ENCODE data around the gene KRTAP4-5. TPM values are rescaled to one million over a fixed set of nuclear protein-coding genes. Genes with fewer than 3 reads are reported as not detected.
"Not testable (repeated sequence)": the region's sequence is repeated elsewhere in the genome, so short reads cannot be mapped to it uniquely, and the experiment has no call there.

The KRTAP4-5 gene
- total RNA-seq, 4 donors from 2014 or later = not detected

DNA sequence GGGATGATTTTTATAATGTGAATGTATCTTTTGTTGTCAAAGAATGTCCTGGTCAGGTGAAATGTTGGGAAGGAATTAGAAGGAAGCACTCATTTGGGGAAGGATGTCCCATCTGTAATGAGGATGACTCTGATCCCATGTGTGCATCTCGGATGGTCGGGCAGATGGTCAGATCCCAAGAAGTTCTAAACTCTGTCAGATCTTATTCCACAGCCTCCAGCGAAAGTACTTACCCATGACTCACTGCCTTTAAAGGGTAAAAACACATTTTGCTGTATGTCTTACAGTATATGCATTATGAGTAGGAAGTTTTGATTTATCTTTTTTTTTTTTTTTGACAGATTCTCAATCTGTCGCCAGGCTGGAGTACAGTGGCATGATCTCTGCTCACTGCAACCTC, 30.9 kb downstream of the KRTAP4-5 start:
- no peaks in the 10 kb centered on the region for H3K4me1 ChIP-seq
- DNase-seq = no peak
- H3K36me3 ChIP-seq = no peaks in the 10 kb centered on the region
- H3K27ac ChIP-seq = no peak overlapping the region
- no peaks in the 10 kb centered on the region for H3K9me3 ChIP-seq
- TF ChIP-seq, protein P1, sequence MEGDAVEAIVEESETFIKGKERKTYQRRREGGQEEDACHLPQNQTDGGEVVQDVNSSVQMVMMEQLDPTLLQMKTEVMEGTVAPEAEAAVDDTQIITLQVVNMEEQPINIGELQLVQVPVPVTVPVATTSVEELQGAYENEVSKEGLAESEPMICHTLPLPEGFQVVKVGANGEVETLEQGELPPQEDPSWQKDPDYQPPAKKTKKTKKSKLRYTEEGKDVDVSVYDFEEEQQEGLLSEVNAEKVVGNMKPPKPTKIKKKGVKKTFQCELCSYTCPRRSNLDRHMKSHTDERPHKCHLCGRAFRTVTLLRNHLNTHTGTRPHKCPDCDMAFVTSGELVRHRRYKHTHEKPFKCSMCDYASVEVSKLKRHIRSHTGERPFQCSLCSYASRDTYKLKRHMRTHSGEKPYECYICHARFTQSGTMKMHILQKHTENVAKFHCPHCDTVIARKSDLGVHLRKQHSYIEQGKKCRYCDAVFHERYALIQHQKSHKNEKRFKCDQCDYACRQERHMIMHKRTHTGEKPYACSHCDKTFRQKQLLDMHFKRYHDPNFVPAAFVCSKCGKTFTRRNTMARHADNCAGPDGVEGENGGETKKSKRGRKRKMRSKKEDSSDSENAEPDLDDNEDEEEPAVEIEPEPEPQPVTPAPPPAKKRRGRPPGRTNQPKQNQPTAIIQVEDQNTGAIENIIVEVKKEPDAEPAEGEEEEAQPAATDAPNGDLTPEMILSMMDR (IDR thresholded peaks at IDR 0.05) = no peak
- no peak for TF ChIP-seq POLR2A (IDR thresholded peaks at IDR 0.05)
- H3K4me3 ChIP-seq = no peak overlapping the region
- no peaks in the 10 kb centered on the region for H3K27me3 ChIP-seq

DNA sequence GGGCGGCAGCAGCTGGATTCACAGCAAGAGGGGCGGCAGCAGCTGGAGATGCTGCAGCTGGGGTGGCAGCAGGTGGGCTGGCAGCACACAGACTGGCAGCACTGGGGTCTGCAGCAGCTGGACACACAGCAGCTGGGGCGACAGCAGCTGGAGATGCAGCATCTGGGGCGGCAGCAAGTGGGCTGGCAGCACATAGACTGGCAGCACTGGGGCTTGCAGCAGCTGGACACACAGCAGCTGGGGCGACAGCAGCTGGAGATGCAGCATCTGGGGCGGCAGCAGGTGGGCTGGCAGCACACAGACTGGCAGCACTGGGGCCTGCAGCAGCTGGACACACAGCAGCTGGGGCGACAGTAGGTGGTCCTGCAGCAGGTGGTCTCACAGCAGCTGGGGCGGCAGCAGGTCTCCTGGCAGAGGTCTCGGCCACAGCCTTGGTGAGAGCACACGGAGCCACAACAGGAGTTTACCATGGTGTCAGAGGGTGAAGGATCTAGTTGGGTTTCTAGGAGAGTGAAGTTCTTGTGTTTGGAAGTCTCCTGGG, 31.7 kb downstream of the KRTAP4-5 start, which contains the start of gene KRTAP4-11:
Gene KRTAP4-11, minus strand, starts transcription at position 528 of the 541 bp plus-strand sequence. Its CDS starts 58 bp downstream, at position 470.
- H3K27me3 ChIP-seq, H3K36me3 ChIP-seq, H3K9me3 ChIP-seq, DNase-seq, H3K4me3 ChIP-seq, H3K4me1 ChIP-seq, H3K27ac ChIP-seq: not testable (repeated sequence)

DNA sequence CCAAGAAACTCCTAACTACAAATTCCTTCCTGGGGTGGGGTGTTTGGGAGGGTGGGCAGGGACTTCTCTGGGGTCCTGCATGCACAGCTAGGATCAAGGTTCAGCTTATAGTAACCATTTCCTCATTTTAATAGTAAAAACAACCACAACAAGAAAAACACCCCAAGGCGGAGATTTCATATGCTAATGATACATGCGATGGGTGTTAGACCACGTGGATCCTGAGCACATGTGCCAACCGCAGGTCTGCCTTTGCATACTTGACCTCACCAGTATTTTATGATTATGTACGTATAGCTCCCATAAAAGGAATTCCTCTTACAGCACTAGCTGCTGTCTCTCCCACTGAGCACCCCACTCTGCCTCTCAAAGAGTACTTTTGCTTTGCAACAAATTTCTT, 33.3 kb downstream of the KRTAP4-5 start:
- H3K27me3 ChIP-seq = no peaks in the 10 kb centered on the region
- H3K4me1 ChIP-seq = no peaks in the 10 kb centered on the region
- TF ChIP-seq, protein P1 (IDR thresholded peaks at IDR 0.05) = no peak
- no peak for TF ChIP-seq POLR2A (IDR thresholded peaks at IDR 0.05)
- H3K4me3 ChIP-seq = no peak overlapping the region
- no peaks in the 10 kb centered on the region for H3K36me3 ChIP-seq
- H3K9me3 ChIP-seq = no peaks in the 10 kb centered on the region
- peak in 1 of 3 donors; percentile 43 for DNase-seq
- no peak overlapping the region for H3K27ac ChIP-seq

DNA sequence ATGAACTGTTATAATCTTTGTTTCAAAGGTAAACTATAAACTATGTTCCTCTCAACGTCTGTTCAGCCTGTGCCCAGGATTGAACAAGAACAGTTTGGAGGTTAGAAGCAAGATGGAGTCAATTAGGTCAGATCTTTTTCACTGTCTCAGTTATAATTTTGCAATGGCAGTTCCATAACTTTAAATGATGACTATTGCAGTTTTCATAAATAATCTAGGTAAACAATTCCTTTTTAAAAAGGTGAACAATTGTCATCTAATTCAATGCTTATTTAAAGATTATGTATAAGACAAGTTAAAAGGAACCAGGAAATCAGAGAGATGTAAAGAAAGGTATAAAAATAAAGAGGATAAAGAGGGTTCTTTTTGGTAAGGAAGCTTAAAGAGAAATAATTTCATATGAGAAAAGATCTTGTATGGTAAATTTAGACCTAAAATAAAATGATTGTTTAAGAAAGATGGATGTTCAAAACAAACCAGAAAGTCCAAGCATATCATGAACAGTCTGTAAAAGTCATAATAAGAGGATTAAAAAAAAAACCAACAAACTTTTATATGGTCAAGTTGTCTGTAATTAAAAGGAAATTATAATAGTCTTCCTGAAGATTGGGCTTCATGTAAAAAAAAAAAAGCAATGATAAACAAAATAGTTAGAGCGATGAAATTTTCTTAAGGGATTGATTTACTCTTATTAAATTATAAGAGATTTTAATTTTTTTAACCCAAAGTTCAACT, 38.3 kb downstream of the KRTAP4-5 start:
- H3K27ac ChIP-seq = no peak overlapping the region
- H3K4me1 ChIP-seq = no peaks in the 10 kb centered on the region
- TF ChIP-seq, protein P1 (IDR thresholded peaks at IDR 0.05) = no peak
- TF ChIP-seq POLR2A (IDR thresholded peaks at IDR 0.05) = no peak
- DNase-seq = no peak
- no peaks in the 10 kb centered on the region for H3K36me3 ChIP-seq
- H3K27me3 ChIP-seq = no peaks in the 10 kb centered on the region
- no peak overlapping the region for H3K4me3 ChIP-seq
- H3K9me3 ChIP-seq = no peaks in the 10 kb centered on the region

DNA sequence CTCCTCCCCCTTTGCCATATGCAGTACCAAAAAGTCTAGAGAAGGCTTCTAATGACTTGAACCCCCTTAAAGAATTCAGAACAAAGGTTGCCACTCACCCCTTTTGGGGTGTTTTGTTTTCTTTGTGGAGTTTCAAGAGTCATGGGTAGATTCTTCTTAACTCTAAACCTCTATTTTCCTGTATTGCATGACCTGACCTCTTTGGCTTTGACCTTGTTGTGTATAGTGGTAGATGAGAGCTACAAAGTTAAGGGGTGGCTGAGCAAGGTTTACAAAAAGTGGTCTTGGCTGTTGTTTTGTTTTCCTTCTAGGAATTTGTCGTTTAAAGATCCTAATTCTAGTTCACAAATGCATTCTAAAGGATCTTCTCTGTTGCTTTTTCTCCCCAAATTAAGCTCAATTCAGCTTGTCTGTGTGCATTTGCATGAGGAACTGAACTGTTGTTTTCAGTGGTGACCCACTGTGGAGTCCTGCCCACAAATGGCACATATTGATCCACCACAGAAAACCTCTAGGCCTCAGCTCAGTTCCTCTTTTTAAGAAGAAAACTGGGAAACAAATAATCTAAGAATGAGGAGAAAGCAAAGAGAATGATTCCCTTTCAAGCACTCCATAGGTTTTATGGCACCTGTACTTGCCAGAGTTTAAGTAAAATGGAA, 40.8 kb downstream of the KRTAP4-5 start:
- H3K36me3 ChIP-seq, H3K27ac ChIP-seq, H3K4me1 ChIP-seq, H3K27me3 ChIP-seq, H3K4me3 ChIP-seq, H3K9me3 ChIP-seq, DNase-seq: not testable (repeated sequence)

DNA sequence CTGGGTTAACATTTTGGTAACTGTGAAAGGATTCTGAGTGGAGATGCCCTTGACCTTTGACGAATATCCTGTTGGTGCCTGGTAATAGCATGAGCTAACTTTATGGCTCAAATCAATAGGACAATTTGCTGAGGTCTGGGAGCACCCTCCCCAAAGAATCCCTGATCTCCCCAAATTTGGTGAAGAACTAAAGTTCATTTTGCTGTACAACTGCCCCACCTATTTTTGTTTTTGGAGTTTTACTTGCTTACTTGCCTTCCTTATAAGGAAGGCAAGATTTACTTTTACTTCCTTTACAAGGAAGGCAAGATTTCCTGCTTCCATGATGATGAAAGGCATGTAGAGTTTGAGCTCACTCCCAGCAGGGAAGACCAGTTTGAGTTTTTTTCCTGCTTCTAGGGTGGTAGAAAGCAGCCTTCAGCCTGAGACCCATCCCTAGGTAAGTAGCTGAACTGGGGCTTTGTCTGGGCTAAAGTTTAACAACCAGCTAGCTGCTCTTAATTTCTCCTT, 41.6 kb downstream of the KRTAP4-5 start:
- H3K9me3 ChIP-seq = no peaks in the 10 kb centered on the region
- H3K27ac ChIP-seq = no peak overlapping the region
- H3K4me1 ChIP-seq = no peaks in the 10 kb centered on the region
- TF ChIP-seq, protein P1 (IDR thresholded peaks at IDR 0.05) = no peak
- TF ChIP-seq POLR2A (IDR thresholded peaks at IDR 0.05) = no peak
- no peaks in the 10 kb centered on the region for H3K27me3 ChIP-seq
- DNase-seq = no peak
- no peak overlapping the region for H3K4me3 ChIP-seq
- H3K36me3 ChIP-seq = no peaks in the 10 kb centered on the region

DNA sequence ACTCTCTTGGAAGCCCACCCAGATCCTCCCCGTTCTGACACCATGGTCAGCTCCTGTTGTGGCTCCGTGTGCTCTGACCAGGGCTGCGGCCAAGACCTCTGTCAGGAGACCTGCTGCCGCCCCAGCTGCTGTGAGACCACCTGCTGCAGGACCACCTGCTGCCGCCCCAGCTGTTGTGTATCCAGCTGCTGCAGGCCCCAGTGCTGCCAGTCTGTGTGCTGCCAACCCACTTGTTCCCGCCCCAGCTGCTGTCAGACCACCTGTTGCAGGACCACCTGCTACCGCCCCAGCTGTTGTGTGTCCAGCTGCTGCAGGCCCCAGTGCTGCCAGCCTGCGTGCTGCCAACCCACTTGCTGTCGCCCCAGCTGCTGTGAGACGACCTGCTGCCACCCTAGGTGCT, 44.3 kb downstream of the KRTAP4-5 start, which contains the start of gene KRTAP4-9:
Gene KRTAP4-9, plus strand, starts transcription at position 43 of the 400 bp plus-strand sequence. Its CDS starts 0 bp downstream, at position 43.
- not testable (repeated sequence) for H3K4me1 ChIP-seq, DNase-seq, H3K27me3 ChIP-seq, H3K27ac ChIP-seq, H3K4me3 ChIP-seq, H3K9me3 ChIP-seq, H3K36me3 ChIP-seq

DNA sequence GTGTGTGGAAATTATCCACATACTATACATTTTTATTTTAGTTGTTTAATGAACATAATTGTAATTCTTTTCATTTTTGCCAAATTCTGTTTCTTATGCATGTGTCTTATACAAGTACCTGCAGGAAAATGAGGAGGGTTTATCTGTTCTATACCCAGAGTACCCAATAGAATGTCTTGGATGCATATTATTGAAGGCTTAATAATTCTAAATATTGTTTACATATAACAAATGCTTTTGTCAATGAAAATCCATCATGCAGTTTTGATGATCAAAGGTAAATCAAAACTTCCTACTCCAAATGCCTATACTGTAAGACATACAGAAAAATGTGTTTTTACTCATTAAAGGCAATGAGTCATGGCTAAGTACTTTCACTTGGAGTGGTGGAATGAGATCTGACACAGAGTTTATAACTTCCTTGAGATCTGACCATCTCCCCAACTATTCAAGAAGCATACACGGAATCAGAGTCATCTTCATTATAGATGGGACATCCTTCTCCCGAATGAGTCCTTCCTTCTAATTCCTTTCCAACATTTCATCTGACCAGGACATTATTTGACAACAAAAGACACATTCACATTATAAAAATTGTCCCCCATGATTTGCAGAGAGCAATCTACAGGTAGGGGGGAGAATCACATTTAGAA, 45.1 kb downstream of the KRTAP4-5 start:
- H3K4me1 ChIP-seq, DNase-seq, H3K27ac ChIP-seq, H3K36me3 ChIP-seq, H3K9me3 ChIP-seq, H3K27me3 ChIP-seq, H3K4me3 ChIP-seq: not testable (repeated sequence)
